Measurements from ENCODE around the gene GLDN.

GLDN gene

GRCh38 chr15:51356983-51357382 lies 15.5 kb downstream of the GLDN start:
- DNase-seq: no peak

GRCh38 chr15:51359981-51360380 lies 18.5 kb downstream of the GLDN start:
- DNase-seq: no peak

GRCh38 chr15:51363383-51363782 lies 21.9 kb downstream of the GLDN start:
- no peak for DNase-seq

- DNase-seq: no peak
These were observed 24.0 kb downstream of the GLDN start for GRCh38 chr15:51365417-51365816.

- no peak for DNase-seq
These were observed 24.6 kb downstream of the GLDN start for GRCh38 chr15:51366071-51366470.

GRCh38 chr15:51366920-51367319 lies 25.5 kb downstream of the GLDN start:
- DNase-seq: no peak

GRCh38 chr15:51367322-51367976 lies 26.0 kb downstream of the GLDN start:
- DNase-seq: no peak

- DNase-seq: no peak
These were observed 26.9 kb downstream of the GLDN start for GRCh38 chr15:51368307-51368706.

GRCh38 chr15:51368751-51369450 lies 27.4 kb downstream of the GLDN start:
- peak; percentile 62 for DNase-seq

GRCh38 chr15:51369451-51369761 lies 28.0 kb downstream of the GLDN start:
- no peak for DNase-seq

- DNase-seq: no peak
These were observed 29.8 kb downstream of the GLDN start for GRCh38 chr15:51371266-51371665.

- no peak for DNase-seq
These were observed 32.7 kb downstream of the GLDN start for GRCh38 chr15:51374131-51374530.

- peak; percentile 42 for DNase-seq
These were observed 34.6 kb downstream of the GLDN start for GRCh38 chr15:51375966-51376640.

GRCh38 chr15:51377038-51377786 lies 35.8 kb downstream of the GLDN start:
- DNase-seq: peak; percentile 22

- no peak for DNase-seq
These were observed 37.0 kb downstream of the GLDN start for GRCh38 chr15:51378406-51378805.

GRCh38 chr15:51379390-51379789 lies 37.9 kb downstream of the GLDN start:
- no peak for DNase-seq

- peak; percentile 75 for DNase-seq
These were observed 39.7 kb downstream of the GLDN start for GRCh38 chr15:51380999-51381806.

GRCh38 chr15:51382787-51383186 lies 41.3 kb downstream of the GLDN start:
- peak; percentile 48 for DNase-seq

- no peak for DNase-seq
These were observed 44.6 kb downstream of the GLDN start for GRCh38 chr15:51386029-51386428.

GRCh38 chr15:51386486-51386885 lies 45.0 kb downstream of the GLDN start:
- DNase-seq: no peak

GRCh38 chr15:51386960-51387698 lies 45.7 kb downstream of the GLDN start:
- DNase-seq: no peak

GRCh38 chr15:51387699-51388041 lies 46.2 kb downstream of the GLDN start:
- no peak for DNase-seq

All from fibroblast of skin of back (primary cell).